HepG2 (cell line): ENCODE data around the gene RABGAP1L. TPM values are rescaled to one million over a fixed set of nuclear protein-coding genes. Genes with fewer than 3 reads are reported as not detected.
A peak's percentile ranks its signal among the peaks of the same experiment; 100 is the strongest.

Experiments
- ATAC-seq: fragments of 200-7000 bp; cut with Tn5 transposase; 3 replicates; pipeline ENCODE4 v1.9.1; 2020; ENCODE audit warnings: mild to moderate bottlenecking, moderate library complexity
- BruUV-seq: library from RNA; stranded (reverse); fragments of 400-500 nt; replicated peaks from 2 replicates; lab custom pipeline; 2021; lab: Mats Ljungman, UMichigan
- CTCF ChIA-PET: fragments of 300-600 bp; formaldehyde crosslinking; extraction: SDS; loops from one replicate; lab custom pipeline; 2021; ENCODE audit warnings: low total read pairs, inconsistent platforms, low intra/inter-chr PET ratio; lab: Yijun Ruan, JAX
- POLR2A ChIA-PET: fragments of 350-600 bp; sonication (Branson Sonifier 250); formaldehyde crosslinking; loops from one replicate; lab custom pipeline; 2020; ENCODE audit warnings: antibody characterized with exemption, inconsistent platforms; lab: Yijun Ruan, JAX
- DNase-seq: peaks from one replicate; pipeline ENCODE4 v3.0.0-alpha.2; 2015; ENCODE audit warnings: low spot score
- FAIRE-seq: peaks from 3 replicates; lab custom pipeline; 2011; peaks lifted over from hg19 to GRCh38; lab: Jason Lieb, UNC
- H2AFZ ChIP-seq: one replicate; pipeline ENCODE4 v1.6.1; 2011; ENCODE audit warnings: low read length, inconsistent platforms
- H3K27ac ChIP-seq: fragments of 300-600 bp; 3 replicates; pipeline ENCODE4 v1.8.0; 2011; ENCODE audit warnings: mixed run types, mild to moderate bottlenecking, mixed read lengths, low read length, inconsistent platforms; ENCODE audit not compliant: insufficient read depth; ENCODE audit errors: extremely low read length
- H3K27me3 ChIP-seq, 2 experiments: fragments of 200-600 bp in 1 of 2; 2 replicates in 1 of 2; 3 replicates in 1 of 2; pipeline versions ENCODE4 v1.6.0 to v1.8.0; 2011; ENCODE audit warnings: low read length in 2 of 2, mild to moderate bottlenecking in 2 of 2, moderate library complexity in 2 of 2, inconsistent platforms in 1 of 2; ENCODE audit not compliant: insufficient read depth in 2 of 2, control insufficient read depth in 1 of 2
- H3K36me3 ChIP-seq, 2 experiments: fragments of 200-600 bp in 1 of 2; replicated peaks in 1 of 2; 2 replicates in 1 of 2; 3 replicates in 1 of 2; pipeline versions ENCODE4 v1.5.1 to v1.8.0; 2011; ENCODE audit warnings: low read length in 2 of 2, inconsistent platforms in 1 of 2; ENCODE audit not compliant: insufficient read depth in 2 of 2, control insufficient read depth in 1 of 2
- H3K4me1 ChIP-seq: 2 replicates; pipeline ENCODE4 v1.5.1; 2012; ENCODE audit warnings: low read length, inconsistent platforms; ENCODE audit not compliant: insufficient read depth
- H3K4me2 ChIP-seq: 2 replicates; pipeline ENCODE4 v1.6.0; 2011; ENCODE audit warnings: low read depth, low read length, inconsistent platforms
- H3K4me3 ChIP-seq, 3 experiments: fragments of 200-600 bp in 1 of 3; sonication (generic), shearing (Covaris generic) in 1 of 3; replicated peaks in 1 of 3; 2 replicates each; pipeline ENCODE4 v1.5.1; 2011 to 2016; ENCODE audit warnings: low read length in 3 of 3, inconsistent platforms in 2 of 3, low read depth in 2 of 3, mild to moderate bottlenecking in 2 of 3, control low read depth in 1 of 3, mixed read lengths in 1 of 3; ENCODE audit not compliant: insufficient read depth in 1 of 3
- H3K79me2 ChIP-seq: one replicate; pipeline ENCODE4 v1.6.1; 2011; ENCODE audit warnings: low read length, inconsistent platforms; ENCODE audit not compliant: insufficient read depth
- H3K9ac ChIP-seq: 2 replicates; pipeline ENCODE4 v1.6.0; 2011; ENCODE audit warnings: mild to moderate bottlenecking, low read depth, low read length, inconsistent platforms; ENCODE audit not compliant: insufficient read depth
- H3K9me3 ChIP-seq: 2 replicates; pipeline ENCODE4 v1.5.1; 2012; ENCODE audit warnings: mild to moderate bottlenecking, low read length
- H4K20me1 ChIP-seq: 2 replicates; pipeline ENCODE4 v1.6.0; 2011; ENCODE audit warnings: inconsistent platforms, mild to moderate bottlenecking, low read length, moderate library complexity; ENCODE audit not compliant: insufficient read depth
- ARHGAP35 ChIP-seq: sonication (generic); formaldehyde crosslinking; IDR thresholded peaks from 2 replicates; pipeline ENCODE4 v1.9.0; 2022; ENCODE audit warnings: mild to moderate bottlenecking, inconsistent platforms, moderate library complexity, missing genetic modification reagents, borderline replicate concordance
- CCAR2 ChIP-seq: fragments of 200-400 bp; formaldehyde crosslinking; optimal IDR thresholded peaks from 2 replicates; pipeline ENCODE3; 2018; ENCODE audit warnings: low read depth, mild to moderate bottlenecking, low read length, moderate library complexity
- GABPA ChIP-seq, 2 experiments: IDR thresholded peaks; 2 replicates each; pipeline ENCODE4 v1.6.1; 2011 to 2016; ENCODE audit warnings: low read depth in 2 of 2, low read length in 1 of 2, missing biosample characterization in 1 of 2, missing genetic modification characterization in 1 of 2
- KMT2A ChIP-seq: sonication (generic); formaldehyde crosslinking; IDR thresholded peaks from 2 replicates; pipeline ENCODE4 v1.4.0; 2020; ENCODE audit warnings: missing genetic modification reagents
- NFE2L2 ChIP-seq: fragments of 150-350 bp; IDR thresholded peaks from 2 replicates; pipeline ENCODE4 v1.6.1; 2014; ENCODE audit warnings: low read length
- PAF1 ChIP-seq: IDR thresholded peaks from 2 replicates; pipeline ENCODE4 v1.6.1; 2016; ENCODE audit warnings: missing genetic modification reagents, missing compliant biosample characterization
- ZNF230 ChIP-seq: sonication (generic); formaldehyde crosslinking; IDR thresholded peaks from 2 replicates; pipeline ENCODE4 v1.4.0; 2020; ENCODE audit warnings: mild to moderate bottlenecking, missing genetic modification reagents
- WGBS: methylation state at CpG from one replicate; pipeline ENCODE4 v1.1.6; 2017; ENCODE audit warnings: low lambda C conversion rate; 5-methylcytosine and 5-hydroxymethylcytosine counted together
- in situ Hi-C: cut with HindIII; loops from 2 replicates; pipeline ENCODE4 v1.10.0; 2017; ENCODE audit warnings: low pct_unique_long_range_greater_than_20kb; ENCODE audit not compliant: extremely low pct_ligation_motif_present
- intact Hi-C: fragments of 100-400 bp; cut with micrococcal nuclease; formaldehyde crosslinking; loops from one replicate; pipeline ENCODE4 v1.10.0; 2022; ENCODE audit not compliant: unreplicated experiment
- polyA plus RNA-seq, 8 experiments: library from polyadenylated mRNA; depleted of rRNA in 3 of 8; stranded (reverse) in 7 of 8; unstranded in 1 of 8; fragments of >200 nt; fragmentation: Illumina TruSeq in 4 of 8; extraction: Trizol in 4 of 8; gene quantifications; 2 replicates each; pipeline versions ENCODE4 v1.2.1 to v1.2.3, GENCODE V29; 2011 to 2016; ENCODE audit warnings: low read depth in 4 of 8, missing spikeins in 1 of 8, mixed read lengths in 1 of 8; ENCODE audit not compliant: insufficient read depth in 1 of 8
- total RNA-seq, 5 experiments: library from RNA; depleted of rRNA; stranded (reverse); fragments of >200 nt; fragmentation: Illumina TruSeq; extraction: Trizol; gene quantifications; 2 replicates each; pipeline ENCODE4 v1.2.3, GENCODE V29; 2016; ENCODE audit warnings: low read depth in 1 of 5
- TF ChIP-seq, protein P1 (sequence below): sonication (generic); formaldehyde crosslinking; IDR thresholded peaks from 2 replicates; pipeline ENCODE4 v1.4.0; 2020; ENCODE audit warnings: mild to moderate bottlenecking, missing genetic modification reagents
- TF ChIP-seq, protein P2 (sequence below), 2 experiments: sonication (generic) in 1 of 2; formaldehyde crosslinking in 1 of 2; IDR thresholded peaks; 2 replicates each; pipeline versions ENCODE4 v1.4.0 to v1.6.1; 2016 to 2020; ENCODE audit warnings: borderline replicate concordance in 1 of 2, low read depth in 1 of 2, mild to moderate bottlenecking in 1 of 2, missing genetic modification reagents in 1 of 2
- TF ChIP-seq, protein P3 (sequence below): sonication (generic); formaldehyde crosslinking; IDR thresholded peaks from 2 replicates; pipeline ENCODE4 v1.4.0; 2020; ENCODE audit warnings: mild to moderate bottlenecking, missing genetic modification reagents

The RABGAP1L gene
- total and polyA plus RNA-seq, 2 of the 13 experiments (the other 11 are each of a cell fraction or from before 2014, with no cell fraction given): 7.9 to 22.6 TPM

DNA sequence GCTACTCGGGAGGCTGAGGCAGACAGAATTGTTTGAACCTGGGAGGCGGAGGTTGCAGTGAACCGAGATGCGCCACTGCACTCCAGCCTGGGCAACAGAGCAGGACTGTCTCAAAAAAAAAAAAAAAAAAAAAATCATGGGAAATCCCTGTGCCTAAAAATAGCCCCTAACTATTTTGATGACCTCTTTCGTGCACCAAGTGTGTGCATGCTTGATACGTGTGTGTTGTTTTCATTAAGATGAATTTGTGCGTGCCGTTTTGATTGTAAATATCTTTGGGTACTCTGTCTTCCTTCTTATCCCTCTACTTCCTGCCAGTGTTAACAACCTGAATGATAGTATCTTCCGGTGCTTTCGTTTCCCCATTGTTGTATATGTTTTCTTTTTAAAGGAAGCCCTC, 850.2 kb downstream of the RABGAP1L start:
- ChIA-PET CTCF (no interaction called here), POLR2A (interaction anchor here (0.7 to 1.2 kb wide), 3 partner anchors 9 to 13 kb away, joined by 3 to 5 read pairs (median 3); partner anchors contain the start of gene CACYBP)
- Histone ChIP-seq H3K4me2 (no peak overlapping the region), H3K4me3 (no peak overlapping the region), H2AFZ (no peak overlapping the region), H3K9me3 (no peaks in the 10 kb centered on the region), H3K36me3 (peaks cover 11 to 86% of the 10 kb centered on the region in 2 experiments), H4K20me1 (no peaks in the 10 kb centered on the region; the same call in 1 of the 2 replicates), H3K27ac (no peak overlapping the region), H3K79me2 (peaks cover 38% of the 10 kb centered on the region), H3K27me3 (no peaks in the 10 kb centered on the region), H3K4me1 (no peaks in the 10 kb centered on the region), H3K9ac (no peak overlapping the region)
- TF ChIP-seq GABPA (IDR thresholded peaks at IDR 0.05; ENCODE audit: low read depth, low read length) (no peak), GABPA (CRISPR knock-in tag; IDR thresholded peaks at IDR 0.05; ENCODE audit: low read depth) (no peak), CCAR2 (no peak), NFE2L2 (no peak), ZNF230 (CRISPR knock-in tag) (no peak), ARHGAP35 (CRISPR knock-in tag) (no peak), PAF1 (CRISPR knock-in tag) (no peak), KMT2A (CRISPR knock-in tag) (no peak)
- TF ChIP-seq, protein P1, sequence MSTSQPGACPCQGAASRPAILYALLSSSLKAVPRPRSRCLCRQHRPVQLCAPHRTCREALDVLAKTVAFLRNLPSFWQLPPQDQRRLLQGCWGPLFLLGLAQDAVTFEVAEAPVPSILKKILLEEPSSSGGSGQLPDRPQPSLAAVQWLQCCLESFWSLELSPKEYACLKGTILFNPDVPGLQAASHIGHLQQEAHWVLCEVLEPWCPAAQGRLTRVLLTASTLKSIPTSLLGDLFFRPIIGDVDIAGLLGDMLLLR (CRISPR knock-in tag): no peak
- TF ChIP-seq, protein P2, sequence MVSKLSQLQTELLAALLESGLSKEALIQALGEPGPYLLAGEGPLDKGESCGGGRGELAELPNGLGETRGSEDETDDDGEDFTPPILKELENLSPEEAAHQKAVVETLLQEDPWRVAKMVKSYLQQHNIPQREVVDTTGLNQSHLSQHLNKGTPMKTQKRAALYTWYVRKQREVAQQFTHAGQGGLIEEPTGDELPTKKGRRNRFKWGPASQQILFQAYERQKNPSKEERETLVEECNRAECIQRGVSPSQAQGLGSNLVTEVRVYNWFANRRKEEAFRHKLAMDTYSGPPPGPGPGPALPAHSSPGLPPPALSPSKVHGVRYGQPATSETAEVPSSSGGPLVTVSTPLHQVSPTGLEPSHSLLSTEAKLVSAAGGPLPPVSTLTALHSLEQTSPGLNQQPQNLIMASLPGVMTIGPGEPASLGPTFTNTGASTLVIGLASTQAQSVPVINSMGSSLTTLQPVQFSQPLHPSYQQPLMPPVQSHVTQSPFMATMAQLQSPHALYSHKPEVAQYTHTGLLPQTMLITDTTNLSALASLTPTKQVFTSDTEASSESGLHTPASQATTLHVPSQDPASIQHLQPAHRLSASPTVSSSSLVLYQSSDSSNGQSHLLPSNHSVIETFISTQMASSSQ (IDR thresholded peaks at IDR 0.05; ENCODE audit: low read depth): no peak
- TF ChIP-seq, protein P2 (CRISPR knock-in tag; IDR thresholded peaks at IDR 0.05; ENCODE audit: borderline replicate concordance): no peak
- TF ChIP-seq, protein P3, sequence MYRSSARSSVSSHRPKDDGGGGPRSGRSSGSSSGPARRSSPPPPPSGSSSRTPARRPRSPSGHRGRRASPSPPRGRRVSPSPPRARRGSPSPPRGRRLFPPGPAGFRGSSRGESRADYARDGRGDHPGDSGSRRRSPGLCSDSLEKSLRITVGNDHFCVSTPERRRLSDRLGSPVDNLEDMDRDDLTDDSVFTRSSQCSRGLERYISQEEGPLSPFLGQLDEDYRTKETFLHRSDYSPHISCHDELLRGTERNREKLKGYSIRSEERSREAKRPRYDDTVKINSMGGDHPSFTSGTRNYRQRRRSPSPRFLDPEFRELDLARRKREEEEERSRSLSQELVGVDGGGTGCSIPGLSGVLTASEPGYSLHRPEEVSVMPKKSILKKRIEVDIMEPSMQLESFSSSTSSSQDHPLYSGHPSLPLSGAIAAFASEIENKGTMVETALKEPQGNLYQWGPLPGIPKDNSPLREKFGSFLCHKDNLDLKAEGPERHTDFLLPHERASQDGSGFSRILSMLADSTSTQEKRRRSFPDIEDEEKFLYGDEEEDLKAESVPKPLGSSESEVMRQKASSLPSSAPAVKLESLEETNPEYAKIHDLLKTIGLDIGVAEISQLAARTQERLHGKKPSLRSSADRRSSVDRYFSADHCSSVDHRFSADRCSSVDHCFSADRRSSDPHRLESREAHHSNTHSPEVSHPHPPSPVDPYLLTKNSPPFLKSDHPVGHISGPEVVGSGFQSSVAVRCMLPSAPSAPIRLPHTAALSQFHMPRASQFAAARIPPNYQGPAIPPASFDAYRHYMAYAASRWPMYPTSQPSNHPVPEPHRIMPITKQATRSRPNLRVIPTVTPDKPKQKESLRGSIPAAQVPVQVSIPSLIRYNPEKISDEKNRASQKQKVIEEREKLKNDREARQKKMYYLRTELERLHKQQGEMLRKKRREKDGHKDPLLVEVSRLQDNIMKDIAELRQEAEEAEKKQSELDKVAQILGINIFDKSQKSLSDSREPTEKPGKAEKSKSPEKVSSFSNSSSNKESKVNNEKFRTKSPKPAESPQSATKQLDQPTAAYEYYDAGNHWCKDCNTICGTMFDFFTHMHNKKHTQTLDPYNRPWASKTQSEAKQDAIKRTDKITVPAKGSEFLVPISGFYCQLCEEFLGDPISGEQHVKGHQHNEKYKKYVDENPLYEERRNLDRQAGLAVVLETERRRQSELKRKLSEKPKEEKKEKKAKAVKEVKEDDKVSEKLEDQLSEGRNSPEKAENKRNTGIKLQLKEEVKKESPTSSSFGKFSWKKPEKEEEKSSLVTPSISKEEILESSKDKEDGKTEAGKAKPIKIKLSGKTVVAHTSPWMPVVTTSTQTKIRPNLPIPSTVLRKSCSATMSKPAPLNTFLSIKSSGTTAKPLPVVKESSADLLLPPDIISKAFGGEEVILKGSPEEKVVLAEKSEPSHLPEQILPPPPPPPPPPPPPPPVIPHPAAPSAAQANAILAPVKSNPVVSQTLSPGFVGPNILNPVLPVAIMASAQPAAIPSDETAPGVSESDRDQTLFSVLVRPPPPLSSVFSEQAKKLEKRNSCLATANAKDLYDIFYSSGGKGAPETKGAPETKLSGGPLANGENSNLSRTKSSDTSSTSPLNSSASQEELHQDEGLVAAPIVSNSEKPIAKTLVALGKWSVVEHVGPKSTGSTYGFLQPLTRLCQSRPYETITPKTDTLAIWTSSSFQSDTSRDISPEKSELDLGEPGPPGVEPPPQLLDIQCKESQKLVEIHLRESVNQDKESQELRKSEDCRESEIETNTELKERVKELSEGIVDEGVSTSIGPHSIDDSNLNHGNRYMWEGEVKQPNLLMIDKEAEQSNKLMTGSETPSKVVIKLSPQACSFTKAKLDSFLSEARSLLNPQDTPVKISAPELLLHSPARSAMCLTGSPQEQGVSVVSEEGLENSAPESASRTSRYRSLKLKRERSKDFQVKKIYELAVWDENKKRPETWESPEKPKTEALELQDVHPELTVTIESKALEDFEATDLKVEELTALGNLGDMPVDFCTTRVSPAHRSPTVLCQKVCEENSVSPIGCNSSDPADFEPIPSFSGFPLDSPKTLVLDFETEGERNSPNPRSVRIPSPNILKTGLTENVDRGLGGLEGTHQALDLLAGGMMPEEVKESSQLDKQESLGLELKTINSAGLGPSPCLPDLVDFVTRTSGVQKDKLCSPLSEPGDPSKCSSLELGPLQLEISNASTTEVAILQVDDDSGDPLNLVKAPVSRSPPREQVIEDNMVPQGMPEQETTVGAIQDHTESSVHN (CRISPR knock-in tag): no peak
- WGBS: 97% methylated on average over 10 of the region's 10 CpGs
- ATAC-seq (no peak), FAIRE-seq (peak; percentile 4), DNase-seq (no peak)
- no TSS peak for BruUV-seq
- in situ Hi-C loops: no loop called here
- intact Hi-C loops: no loop called here
